SH-SY5Y (cell line): ENCODE measurements around the gene SLC18B1.

Source experiments
- GATA2 ChIP-seq: IDR thresholded peaks from 2 replicates; pipeline ENCODE4 v1.6.1; 2011; ENCODE audit warnings: mild to moderate bottlenecking, low read depth, low read length
- GATA3 ChIP-seq: IDR thresholded peaks from 2 replicates; pipeline ENCODE4 v1.6.1; 2011; ENCODE audit warnings: low read depth, mild to moderate bottlenecking, low read length, moderate library complexity

- TF ChIP-seq GATA2: no peak
- no peak for TF ChIP-seq GATA3
Observed at GRCh38 chr6:132741281-132741680, 57.2 kb downstream of the SLC18B1 start.
